Kidney epithelial cell (primary cell): ENCODE results near the gene FICD. TPM values are rescaled to one million over a fixed set of nuclear protein-coding genes. Genes with fewer than 3 reads are reported as not detected.
"Not testable (repeated sequence)": the region's sequence is repeated elsewhere in the genome, so short reads cannot be mapped to it uniquely, and the experiment has no call there.

Source experiments
- DNase-seq: peaks from one replicate; pipeline ENCODE4 v3.0.0-alpha.2; 2010; ENCODE audit warnings: low read depth
- H3K27me3 ChIP-seq: 2 replicates; pipeline ENCODE4 v1.6.0; 2011; ENCODE audit warnings: low read length; ENCODE audit not compliant: control insufficient read depth, insufficient read depth
- H3K36me3 ChIP-seq: 2 replicates; pipeline ENCODE4 v1.5.1; 2011; ENCODE audit warnings: low read length; ENCODE audit not compliant: control insufficient read depth, insufficient read depth
- H3K4me3 ChIP-seq: 2 replicates; pipeline ENCODE4 v1.5.1; 2011; ENCODE audit warnings: low read depth, mild to moderate bottlenecking, control low read depth, low read length
- total RNA-seq: library from RNA; depleted of rRNA; stranded (reverse); fragments of >200 nt; gene quantifications from 2 replicates; pipeline ENCODE4 v1.2.3, GENCODE V29; 2015
- TF ChIP-seq, protein P1 (sequence below): IDR thresholded peaks from 2 replicates; pipeline ENCODE4 v1.5.1; 2011; ENCODE audit warnings: mild to moderate bottlenecking, moderate library complexity, low read length, control low read depth, inconsistent platforms; ENCODE audit not compliant: insufficient read depth, poor library complexity, severe bottlenecking

FICD gene
- total RNA-seq, 1 donor from 2014 or later: 6.9 TPM

DNA sequence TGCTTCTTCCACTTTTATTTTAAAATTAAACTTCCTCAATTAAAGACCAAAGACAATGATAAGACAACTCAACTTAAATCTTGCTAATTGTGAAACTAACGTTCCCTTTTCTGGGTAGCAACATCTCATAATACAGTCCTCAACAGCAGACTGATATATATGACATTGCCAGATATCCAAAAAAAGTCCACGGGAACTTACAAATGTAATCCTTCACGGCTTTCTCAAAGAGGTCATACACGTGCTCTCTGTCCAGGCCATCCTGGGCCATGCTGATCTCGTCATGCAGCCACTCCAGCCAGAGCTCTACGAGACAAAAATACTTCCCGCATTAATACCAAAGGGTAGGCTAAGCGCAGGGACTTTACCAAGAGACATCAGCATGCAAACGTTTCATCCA lies 32.6 kb downstream of the FICD start:
- no peak for DNase-seq
- Histone ChIP-seq H3K4me3 (no peak overlapping the region), H3K27me3 (no peaks in the 10 kb centered on the region), H3K36me3 (no peaks in the 10 kb centered on the region)
- TF ChIP-seq, protein P1, sequence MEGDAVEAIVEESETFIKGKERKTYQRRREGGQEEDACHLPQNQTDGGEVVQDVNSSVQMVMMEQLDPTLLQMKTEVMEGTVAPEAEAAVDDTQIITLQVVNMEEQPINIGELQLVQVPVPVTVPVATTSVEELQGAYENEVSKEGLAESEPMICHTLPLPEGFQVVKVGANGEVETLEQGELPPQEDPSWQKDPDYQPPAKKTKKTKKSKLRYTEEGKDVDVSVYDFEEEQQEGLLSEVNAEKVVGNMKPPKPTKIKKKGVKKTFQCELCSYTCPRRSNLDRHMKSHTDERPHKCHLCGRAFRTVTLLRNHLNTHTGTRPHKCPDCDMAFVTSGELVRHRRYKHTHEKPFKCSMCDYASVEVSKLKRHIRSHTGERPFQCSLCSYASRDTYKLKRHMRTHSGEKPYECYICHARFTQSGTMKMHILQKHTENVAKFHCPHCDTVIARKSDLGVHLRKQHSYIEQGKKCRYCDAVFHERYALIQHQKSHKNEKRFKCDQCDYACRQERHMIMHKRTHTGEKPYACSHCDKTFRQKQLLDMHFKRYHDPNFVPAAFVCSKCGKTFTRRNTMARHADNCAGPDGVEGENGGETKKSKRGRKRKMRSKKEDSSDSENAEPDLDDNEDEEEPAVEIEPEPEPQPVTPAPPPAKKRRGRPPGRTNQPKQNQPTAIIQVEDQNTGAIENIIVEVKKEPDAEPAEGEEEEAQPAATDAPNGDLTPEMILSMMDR: no peak

DNA sequence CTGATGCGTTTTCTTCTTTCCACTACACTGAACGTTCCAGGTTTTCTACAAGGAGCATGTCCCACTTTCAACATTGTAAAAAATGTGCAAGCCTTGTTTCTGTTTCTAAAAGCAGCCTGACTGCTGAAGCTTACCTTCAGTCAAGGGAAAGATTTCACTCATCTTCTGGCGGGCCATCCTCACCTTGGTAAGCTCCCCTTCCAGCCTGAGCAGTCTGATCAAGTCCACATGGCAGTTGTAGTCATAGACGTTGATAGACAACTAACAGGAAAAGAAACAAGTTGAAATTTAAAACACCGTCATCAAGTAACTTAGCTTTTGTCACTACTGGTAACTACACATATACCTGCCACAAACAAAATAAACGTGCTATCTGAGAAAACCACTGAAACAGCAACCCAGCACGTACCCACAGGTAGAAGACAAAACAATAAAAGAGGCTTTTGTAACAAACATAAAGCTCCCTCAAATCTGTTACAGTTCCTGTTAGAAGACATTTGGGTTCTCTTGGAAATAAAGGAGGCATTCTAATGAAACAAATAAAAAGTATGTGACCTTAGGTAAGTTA lies 34.0 kb downstream of the FICD start:
- Histone ChIP-seq H3K27me3 (no peaks in the 10 kb centered on the region), H3K4me3 (no peak overlapping the region), H3K36me3 (no peaks in the 10 kb centered on the region)
- TF ChIP-seq, protein P1: no peak
- DNase-seq: no peak

DNA sequence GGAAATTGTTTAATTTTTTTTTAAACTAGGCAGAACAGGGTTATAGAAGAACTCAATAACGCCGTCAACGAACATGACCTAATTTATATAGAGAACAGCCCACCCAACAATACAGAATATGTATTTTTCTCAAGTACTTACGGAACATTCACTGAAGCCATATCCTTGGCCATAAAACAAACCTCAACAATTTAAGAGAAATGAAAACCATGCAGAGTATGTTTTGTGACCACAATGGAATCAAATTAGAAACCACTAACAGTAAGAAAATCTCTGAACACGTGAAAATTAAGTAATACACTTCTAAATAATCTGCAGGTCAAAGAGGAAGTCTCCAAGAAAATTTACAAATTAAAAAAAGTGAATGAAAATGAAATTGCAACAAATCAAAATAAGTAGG lies 36.5 kb downstream of the FICD start:
- DNase-seq: no peak
- Histone ChIP-seq H3K36me3 (no peaks in the 10 kb centered on the region), H3K27me3 (no peaks in the 10 kb centered on the region), H3K4me3 (no peak overlapping the region)
- TF ChIP-seq, protein P1: no peak

DNA sequence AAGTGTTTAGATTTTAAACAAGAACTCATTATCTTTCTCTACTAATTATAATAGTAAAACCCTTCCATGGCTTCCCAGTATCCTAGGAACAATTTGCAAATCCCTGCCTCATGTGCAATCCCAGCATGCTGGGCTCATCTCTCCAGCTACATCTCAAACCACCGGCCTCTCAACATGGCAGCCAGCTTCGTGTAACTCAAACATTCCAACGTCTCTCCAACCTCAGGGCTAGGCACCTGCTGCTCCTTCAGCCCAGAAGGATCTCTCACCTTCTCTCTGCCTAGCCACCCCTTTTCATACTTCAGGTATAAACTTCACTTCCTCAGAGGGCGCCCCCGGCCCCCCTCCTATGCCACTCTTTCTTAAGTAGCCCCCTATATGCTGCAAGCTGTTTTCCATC lies 38.7 kb downstream of the FICD start:
- TF ChIP-seq, protein P1: no peak
- Histone ChIP-seq H3K4me3 (no peak overlapping the region), H3K36me3 (peaks cover 2% of the 10 kb centered on the region), H3K27me3 (no peaks in the 10 kb centered on the region)
- DNase-seq: no peak

DNA sequence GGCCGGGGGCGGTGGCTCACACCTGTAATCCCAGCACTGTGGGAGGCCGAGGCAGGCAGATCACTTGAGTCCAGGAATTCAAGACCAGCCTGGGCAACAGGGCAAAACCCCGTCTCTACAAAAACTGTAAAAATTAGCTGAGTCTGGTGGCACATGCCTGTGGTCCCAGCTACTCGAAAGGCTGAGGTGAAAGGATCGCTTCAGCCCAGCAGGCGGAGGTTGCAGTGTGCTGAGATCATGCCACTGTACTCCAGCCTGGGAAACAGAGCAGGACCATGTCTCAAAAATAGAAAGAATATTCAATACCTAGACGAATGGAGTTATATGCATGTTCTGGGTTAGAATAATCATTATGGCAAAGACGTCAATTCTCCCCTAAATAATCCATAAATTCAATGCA lies 40.3 kb downstream of the FICD start:
- H3K4me3 ChIP-seq, DNase-seq, H3K36me3 ChIP-seq, H3K27me3 ChIP-seq: not testable (repeated sequence)

DNA sequence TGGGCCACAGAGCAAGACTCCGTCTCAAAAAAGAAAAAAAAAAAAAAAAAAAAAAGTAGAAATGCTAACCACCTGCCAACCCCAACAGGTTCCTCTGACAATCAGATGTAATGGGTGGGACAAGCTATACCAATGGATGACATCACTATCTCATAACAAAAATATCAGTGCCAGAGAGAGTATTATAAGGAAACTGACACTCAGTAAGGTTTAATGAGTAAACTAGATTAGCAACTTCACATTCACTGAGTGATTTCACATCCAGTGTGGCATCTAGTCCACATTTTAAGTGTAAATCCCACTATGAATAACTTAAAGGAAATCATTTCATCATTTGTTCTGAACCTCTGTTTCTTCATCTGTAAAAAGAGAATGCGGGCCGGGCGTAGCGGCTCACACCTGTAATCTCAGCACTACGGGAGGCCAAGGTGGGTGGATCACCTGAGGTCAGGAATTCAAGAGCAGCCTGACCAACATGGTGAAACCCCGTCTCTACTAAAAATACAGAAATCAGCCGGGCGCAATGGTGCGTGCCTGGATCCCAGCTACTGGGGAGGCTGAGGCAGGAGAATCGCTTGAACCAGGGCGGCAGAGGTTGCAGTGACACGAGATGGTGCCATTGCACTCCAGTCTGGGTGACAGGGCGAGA lies 44.1 kb downstream of the FICD start:
- DNase-seq: no peak
- Histone ChIP-seq H3K27me3 (no peaks in the 10 kb centered on the region), H3K36me3 (peaks cover 2% of the 10 kb centered on the region), H3K4me3 (no peak overlapping the region)
- TF ChIP-seq, protein P1: no peak
